Stimulated activated naive B cell treated with anti-CD40 and anti-IgM and Interleukin-4, amounts not matched to agents 10 μg/mL and 1 μg/mL and 100 μg/mL, for 72 hours (primary cell): Measurements from ENCODE around the gene CORIN.
"Not testable (repeated sequence)": the region's sequence is repeated elsewhere in the genome, so short reads cannot be mapped to it uniquely, and the experiment has no call there.

Source experiments
- ATAC-seq, 2 donors: fragments of 150-1000 bp; cut with Tn5 transposase; replicated peaks; 2 replicates each; pipeline ENCODE4 v1.10.0; 2021; ENCODE audit warnings: moderate library complexity in 1 of 2
- DNase-seq: peaks from one replicate; pipeline ENCODE4 v3.0.0; 2021
- H3K27ac Mint-ChIP-seq: one replicate; pipeline ENCODE4 v1.8.0; 2022; ENCODE audit warnings: mild to moderate bottlenecking, mixed read lengths
- H3K27me3 Mint-ChIP-seq, 2 donors: one replicate each; pipeline ENCODE4 v1.8.0; 2022; ENCODE audit warnings: mixed read lengths in 2 of 2
- H3K36me3 Mint-ChIP-seq, 2 donors: one replicate each; pipeline ENCODE4 v1.8.0; 2022; ENCODE audit warnings: mixed read lengths in 2 of 2, mild to moderate bottlenecking in 1 of 2
- H3K4me1 Mint-ChIP-seq, 2 donors: one replicate each; pipeline ENCODE4 v1.8.0; 2022; ENCODE audit warnings: mixed read lengths in 2 of 2, mild to moderate bottlenecking in 1 of 2
- H3K4me3 Mint-ChIP-seq, 2 donors: one replicate each; pipeline ENCODE4 v1.8.0; 2022; ENCODE audit warnings: mild to moderate bottlenecking in 2 of 2, mixed read lengths in 2 of 2, moderate library complexity in 1 of 2
- H3K9me3 Mint-ChIP-seq, 2 donors: one replicate each; pipeline ENCODE4 v1.8.0; 2022; ENCODE audit warnings: mixed read lengths in 2 of 2, mild to moderate bottlenecking in 1 of 2

CORIN gene

GRCh38 chr4:47691757-47692383 is 146.0 kb downstream of the CORIN start:
- not testable (repeated sequence) for DNase-seq, H3K36me3 Mint-ChIP-seq, H3K4me1 Mint-ChIP-seq, H3K27ac Mint-ChIP-seq, H3K9me3 Mint-ChIP-seq, ATAC-seq, H3K4me3 Mint-ChIP-seq
- H3K27me3 Mint-ChIP-seq = peaks cover 13 to 16% of the 10 kb centered on the region in 2 donors

GRCh38 chr4:47690611-47691010 is 147.3 kb downstream of the CORIN start:
- H3K27me3 Mint-ChIP-seq = peaks cover 11 to 12% of the 10 kb centered on the region in 2 donors
- peaks cover 0 to 5% of the 10 kb centered on the region in 2 donors for H3K4me1 Mint-ChIP-seq
- H3K4me3 Mint-ChIP-seq = no peak overlapping the region
- ATAC-seq (peak in 1 of 2 donors; percentile 41), DNase-seq (no peak)
- H3K36me3 Mint-ChIP-seq = no peaks in the 10 kb centered on the region
- H3K9me3 Mint-ChIP-seq = no peaks in the 10 kb centered on the region
- H3K27ac Mint-ChIP-seq = no peak overlapping the region

GRCh38 chr4:47686294-47686872 is 151.5 kb downstream of the CORIN start:
- Mint-ChIP-seq H3K4me1 (peaks cover 0 to 5% of the 10 kb centered on the region in 2 donors), H3K4me3 (no peak overlapping the region), H3K9me3 (no peaks in the 10 kb centered on the region), H3K36me3 (no peaks in the 10 kb centered on the region), H3K27ac (no peak overlapping the region), H3K27me3 (peaks cover 7 to 12% of the 10 kb centered on the region in 2 donors)
- ATAC-seq = peak; percentile 92 to 94
- DNase-seq = peak; percentile 27

- H3K4me3 Mint-ChIP-seq = no peak overlapping the region
- no peaks in the 10 kb centered on the region for H3K36me3 Mint-ChIP-seq
- DNase-seq = no peak
- ATAC-seq = no peak
- peaks cover 0 to 2% of the 10 kb centered on the region in 2 donors for H3K4me1 Mint-ChIP-seq
- no peaks in the 10 kb centered on the region for H3K9me3 Mint-ChIP-seq
- no peak overlapping the region for H3K27ac Mint-ChIP-seq
- peaks cover 4 to 15% of the 10 kb centered on the region in 2 donors for H3K27me3 Mint-ChIP-seq
Measured at GRCh38 chr4:47675806-47676205, 162.1 kb downstream of the CORIN start.

GRCh38 chr4:47674144-47674543 is 163.7 kb downstream of the CORIN start:
- Mint-ChIP-seq H3K4me3 (no peak overlapping the region), H3K27me3 (peaks cover 5 to 10% of the 10 kb centered on the region in 2 donors), H3K9me3 (no peaks in the 10 kb centered on the region), H3K4me1 (peaks cover 0 to 2% of the 10 kb centered on the region in 2 donors), H3K27ac (no peak overlapping the region), H3K36me3 (no peaks in the 10 kb centered on the region)
- no peak for ATAC-seq
- DNase-seq = no peak

GRCh38 chr4:47672696-47673095 is 165.2 kb downstream of the CORIN start:
- Mint-ChIP-seq H3K4me1 (peaks cover 0 to 2% of the 10 kb centered on the region in 2 donors), H3K36me3 (no peaks in the 10 kb centered on the region)
- no peak for ATAC-seq

GRCh38 chr4:47669946-47670345 is 167.9 kb downstream of the CORIN start:
- Mint-ChIP-seq H3K4me3 (no peak overlapping the region), H3K27ac (no peak overlapping the region), H3K36me3 (no peaks in the 10 kb centered on the region), H3K27me3 (peaks cover 16 to 25% of the 10 kb centered on the region in 2 donors), H3K4me1 (peaks cover 0 to 2% of the 10 kb centered on the region in 2 donors), H3K9me3 (no peaks in the 10 kb centered on the region)
- ATAC-seq = no peak
- DNase-seq = no peak

More at GRCh38 chr4:47672696-47673095, 165.2 kb downstream of the CORIN start:
- Mint-ChIP-seq H3K27ac (no peak overlapping the region), H3K9me3 (no peaks in the 10 kb centered on the region), H3K4me3 (no peak overlapping the region), H3K27me3 (peaks cover 5 to 10% of the 10 kb centered on the region in 2 donors)
- no peak for DNase-seq

GRCh38 chr4:47668810-47669408 is 169.0 kb downstream of the CORIN start:
- no peak overlapping the region for H3K27ac Mint-ChIP-seq
- no peaks in the 10 kb centered on the region for H3K36me3 Mint-ChIP-seq
- ATAC-seq (peak; percentile 78), DNase-seq (no peak)
- peaks cover 0 to 2% of the 10 kb centered on the region in 2 donors for H3K4me1 Mint-ChIP-seq
- no peak overlapping the region for H3K4me3 Mint-ChIP-seq
- peaks cover 16 to 25% of the 10 kb centered on the region in 2 donors for H3K27me3 Mint-ChIP-seq
- H3K9me3 Mint-ChIP-seq = no peaks in the 10 kb centered on the region

- no peak overlapping the region for H3K4me3 Mint-ChIP-seq
- no peaks in the 10 kb centered on the region for H3K9me3 Mint-ChIP-seq
- peaks cover 16 to 25% of the 10 kb centered on the region in 2 donors for H3K27me3 Mint-ChIP-seq
- H3K4me1 Mint-ChIP-seq = peaks cover 0 to 2% of the 10 kb centered on the region in 2 donors
- no peak for ATAC-seq
- H3K36me3 Mint-ChIP-seq = no peaks in the 10 kb centered on the region
- H3K27ac Mint-ChIP-seq = no peak overlapping the region
- DNase-seq = no peak
Measured at GRCh38 chr4:47668256-47668655, 169.6 kb downstream of the CORIN start.

- H3K9me3 Mint-ChIP-seq = no peaks in the 10 kb centered on the region
- H3K4me1 Mint-ChIP-seq = no peaks in the 10 kb centered on the region
- DNase-seq = no peak
- H3K36me3 Mint-ChIP-seq = no peaks in the 10 kb centered on the region
- H3K27me3 Mint-ChIP-seq = peaks cover 16 to 25% of the 10 kb centered on the region in 2 donors
- no peak overlapping the region for H3K27ac Mint-ChIP-seq
- ATAC-seq = no peak
- no peak overlapping the region for H3K4me3 Mint-ChIP-seq
Measured at GRCh38 chr4:47667552-47667951, 170.3 kb downstream of the CORIN start.

GRCh38 chr4:47664051-47664826 is 173.6 kb downstream of the CORIN start:
- H3K9me3 Mint-ChIP-seq = no peaks in the 10 kb centered on the region
- no peak for DNase-seq
- H3K27me3 Mint-ChIP-seq = peaks cover 8 to 24% of the 10 kb centered on the region in 2 donors
- H3K36me3 Mint-ChIP-seq = no peaks in the 10 kb centered on the region
- no peak overlapping the region for H3K4me3 Mint-ChIP-seq
- H3K27ac Mint-ChIP-seq = no peak overlapping the region
- ATAC-seq = no peak
- H3K4me1 Mint-ChIP-seq = no peaks in the 10 kb centered on the region

GRCh38 chr4:47662975-47663374 is 174.9 kb downstream of the CORIN start:
- no peaks in the 10 kb centered on the region for H3K4me1 Mint-ChIP-seq
- H3K27ac Mint-ChIP-seq = no peak overlapping the region
- no peak for DNase-seq
- peaks cover 0 to 2% of the 10 kb centered on the region in 2 donors for H3K36me3 Mint-ChIP-seq
- H3K9me3 Mint-ChIP-seq = no peaks in the 10 kb centered on the region
- H3K27me3 Mint-ChIP-seq = peaks cover 11 to 31% of the 10 kb centered on the region in 2 donors
- peak in 1 of 2 donors; percentile 41 for ATAC-seq
- H3K4me3 Mint-ChIP-seq = no peak overlapping the region

GRCh38 chr4:47661741-47662140 is 176.1 kb downstream of the CORIN start:
- ATAC-seq (no peak), DNase-seq (no peak)
- H3K9me3 Mint-ChIP-seq = peaks cover 0 to 4% of the 10 kb centered on the region in 2 donors

GRCh38 chr4:47659342-47659741 is 178.5 kb downstream of the CORIN start:
- DNase-seq = no peak
- Mint-ChIP-seq H3K9me3 (peaks cover 0 to 4% of the 10 kb centered on the region in 2 donors), H3K27ac (no peak overlapping the region), H3K36me3 (peaks cover 2 to 4% of the 10 kb centered on the region in 2 donors), H3K27me3 (peaks cover 5 to 17% of the 10 kb centered on the region in 2 donors), H3K4me1 (peaks cover 2 to 13% of the 10 kb centered on the region in 2 donors), H3K4me3 (no peak overlapping the region)
- ATAC-seq = peak; percentile 35 to 38

More at GRCh38 chr4:47661741-47662140, 176.1 kb downstream of the CORIN start:
- Mint-ChIP-seq H3K36me3 (peaks cover 2 to 4% of the 10 kb centered on the region in 2 donors), H3K4me1 (no peaks in the 10 kb centered on the region), H3K27ac (no peak overlapping the region), H3K4me3 (no peak overlapping the region), H3K27me3 (peaks cover 11 to 31% of the 10 kb centered on the region in 2 donors)
